Left ventricle myocardium superior (tissue), 1 donor: Measurements from ENCODE around the gene AMHR2. TPM values are rescaled to one million over a fixed set of nuclear protein-coding genes. Genes with fewer than 3 reads are reported as not detected.

Experiments used
- ATAC-seq: fragments of 200-7000 bp; cut with Tn5 transposase; one replicate; pipeline ENCODE4 v1.9.1; 2020; ENCODE audit warnings: mild to moderate bottlenecking, moderate library complexity
- DNase-seq: peaks from one replicate; pipeline ENCODE4 v3.0.0-alpha.2; 2020
- intact Hi-C: fragments of 100-400 bp; cut with micrococcal nuclease; formaldehyde crosslinking; loops from one replicate; pipeline ENCODE4 v1.11.0; 2022
- total RNA-seq: library from RNA; stranded (reverse); fragmentation: NEBNext Ultra II Directional; extraction: Animal tissue kit (Norgen Biotek cat#: 25700); gene quantifications from one replicate; pipeline ENCODE4 v1.2.1, GENCODE V29; 2021
- donor health status: DM: no; HTN: yes; CAD: no; lungs with severe emphysema.

Gene AMHR2
- total RNA-seq, 1 donor from 2014 or later, result not detected

- ATAC-seq, result no peak
- intact Hi-C loops, result no loop called here
- DNase-seq, result no peak
Observed at GRCh38 chr12:53472056-53472582, 48.5 kb downstream of the AMHR2 start.

GRCh38 chr12:53474077-53474476 is 50.4 kb downstream of the AMHR2 start:
- ATAC-seq, result no peak
- intact Hi-C loops, result no loop called here

GRCh38 chr12:53474819-53475218 is 51.2 kb downstream of the AMHR2 start:
- intact Hi-C loops, result no loop called here
- DNase-seq (no peak), ATAC-seq (no peak)

More at GRCh38 chr12:53474077-53474476, 50.4 kb downstream of the AMHR2 start:
- no peak for DNase-seq

DNA sequence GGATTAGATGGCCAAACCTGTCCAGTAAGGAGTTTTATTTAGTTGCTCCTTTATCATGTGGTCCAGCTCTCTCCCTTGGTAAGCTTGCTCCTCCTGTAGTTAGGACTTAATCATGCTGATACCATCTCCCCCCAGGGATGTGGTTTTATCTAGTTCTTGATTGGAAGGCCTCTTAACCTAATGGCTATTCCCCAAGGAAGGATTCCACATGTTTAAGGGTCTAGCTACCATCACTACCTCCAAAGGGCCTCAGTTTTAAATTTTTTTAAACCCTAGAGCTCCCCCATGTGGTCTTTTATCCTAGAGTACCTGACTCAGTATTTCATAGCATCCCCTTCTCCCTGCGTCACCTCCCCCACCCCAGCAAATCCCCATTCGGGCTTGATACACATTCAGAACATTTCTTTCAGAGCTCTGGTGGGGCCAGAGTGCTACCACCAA is 53.1 kb downstream of the AMHR2 start:
- intact Hi-C loops, result no loop called here
- ATAC-seq (peak; percentile 41), DNase-seq (no peak)

- DNase-seq (no peak), ATAC-seq (no peak)
- intact Hi-C loops, result no loop called here
Observed at GRCh38 chr12:53478865-53479264, 55.2 kb downstream of the AMHR2 start.

- intact Hi-C loops, result no loop called here
Observed at GRCh38 chr12:53479331-53479730, 55.7 kb downstream of the AMHR2 start.

DNA sequence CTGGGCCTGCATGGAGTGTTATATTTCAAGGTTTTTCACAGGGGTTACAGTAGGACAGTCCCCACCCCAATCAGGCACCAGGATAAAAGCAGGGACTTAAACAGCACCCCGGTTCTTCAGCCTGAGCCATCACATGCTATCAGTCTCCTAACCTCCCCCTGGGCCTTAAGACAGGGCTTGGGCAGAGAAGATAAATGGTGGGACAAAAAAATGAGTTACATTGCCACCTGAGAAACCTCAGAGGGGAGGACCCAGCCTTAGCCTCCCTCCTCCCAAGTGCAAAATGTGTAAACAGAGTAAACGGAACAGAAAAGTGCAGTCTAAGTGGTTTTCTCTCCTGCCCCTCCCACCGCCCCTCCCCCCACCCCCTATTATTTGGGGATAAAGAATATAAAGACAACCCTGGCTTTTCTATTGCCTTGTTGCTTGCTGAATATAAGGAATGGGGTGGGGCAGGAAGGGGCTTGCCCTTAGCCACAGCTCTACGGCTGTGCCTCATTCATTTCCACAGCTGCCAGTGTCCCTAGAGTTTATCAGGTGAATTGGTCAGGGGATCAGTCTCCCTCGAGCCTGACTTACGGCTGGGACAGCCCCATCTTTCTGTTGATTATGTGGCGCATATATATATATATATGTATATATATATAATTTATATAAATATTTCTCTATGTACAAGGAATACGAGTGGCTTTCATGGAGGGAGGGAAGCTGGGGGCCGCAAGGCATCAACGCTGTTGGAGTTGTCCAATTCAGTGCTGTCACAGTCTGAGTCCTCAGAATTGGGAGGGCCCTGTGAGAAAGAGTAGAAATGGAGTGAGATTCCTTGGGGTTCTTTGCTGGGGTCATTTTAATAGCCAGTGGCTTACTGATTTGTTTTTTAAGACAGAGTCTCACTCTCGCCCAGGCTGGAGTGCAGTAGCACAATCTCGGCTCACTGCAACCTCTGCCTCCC is 57.1 kb downstream of the AMHR2 start:
- intact Hi-C loops, result no loop called here
- no peak for DNase-seq

More at GRCh38 chr12:53479331-53479730, 55.7 kb downstream of the AMHR2 start:
- no peak for DNase-seq
- no peak for ATAC-seq

More for the DNA sequence above, 57.1 kb downstream of the AMHR2 start:
- ATAC-seq, result no peak

Other genes starting within 250 kb of the AMHR2 start
- 31.6 TPM for gene ZNF740, start 243.1 kb upstream of the AMHR2 start, total RNA-seq
- 9.6 TPM for gene CSAD, start 242.9 kb upstream of the AMHR2 start, total RNA-seq
- gene ITGB7, start 216.6 kb upstream of the AMHR2 start, total RNA-seq, result 1.3 TPM
- gene RARG, start 191.6 kb upstream of the AMHR2 start, total RNA-seq, result 16.9 TPM
- gene ESPL1, start 155.6 kb upstream of the AMHR2 start, total RNA-seq, result 0.17 TPM
- 374 TPM for gene PFDN5, start 128.3 kb upstream of the AMHR2 start, total RNA-seq
- 42.5 TPM for gene MYG1, start 124.2 kb upstream of the AMHR2 start, total RNA-seq
- 39.4 TPM for gene AAAS, start 102.2 kb upstream of the AMHR2 start, total RNA-seq
- gene SP7, start 87.5 kb upstream of the AMHR2 start, total RNA-seq, result not detected
- 30.1 TPM for gene SP1, start 43.7 kb upstream of the AMHR2 start, total RNA-seq
- 56.1 TPM for gene PRR13, start 17.9 kb downstream of the AMHR2 start, total RNA-seq
- 557 TPM for gene PCBP2, start 28.2 kb downstream of the AMHR2 start, total RNA-seq
- 4.2 TPM for gene MAP3K12, start 75.6 kb downstream of the AMHR2 start, total RNA-seq
- gene TARBP2, start 77.4 kb downstream of the AMHR2 start, total RNA-seq, result 10.1 TPM
- not detected for gene NPFF, start 83.6 kb downstream of the AMHR2 start, total RNA-seq
- gene ATF7, start 202.5 kb downstream of the AMHR2 start, total RNA-seq, result 37.7 TPM